Spleen (tissue), 13 donors: ENCODE results near the gene RNASE7. TPM values are rescaled to one million over a fixed set of nuclear protein-coding genes. Genes with fewer than 3 reads are reported as not detected.

Source experiments
- DNase-seq: peaks from one replicate; pipeline ENCODE4 v3.0.0-alpha.2; 2020
- H3K27ac ChIP-seq, 8 donors: fragments of 200-600 bp; sonication (generic) in 7 of 8; 1 replicate in 4 of 8; 2 replicates in 4 of 8; pipeline versions ENCODE4 v1.5.0 to v1.8.0; 2016 to 2021; ENCODE audit warnings: inconsistent platforms in 4 of 8, mild to moderate bottlenecking in 4 of 8, moderate library complexity in 1 of 8
- H3K27me3 ChIP-seq, 7 donors: fragments of 200-600 bp; sonication (generic) in 6 of 7; replicated peaks in 1 of 7; 1 replicate in 4 of 7; 2 replicates in 3 of 7; pipeline versions ENCODE4 v1.5.0 to v1.8.0; 2016 to 2021; ENCODE audit warnings: inconsistent platforms in 3 of 7, mild to moderate bottlenecking in 1 of 7
- H3K36me3 ChIP-seq, 6 donors: fragments of 200-600 bp; sonication (generic) in 5 of 6; 1 replicate in 4 of 6; 2 replicates in 2 of 6; pipeline versions ENCODE4 v1.5.0 to v1.8.0; 2016 to 2021; ENCODE audit warnings: inconsistent platforms in 2 of 6
- H3K4me1 ChIP-seq, 6 donors: fragments of 200-600 bp; sonication (generic) in 5 of 6; 1 replicate in 3 of 6; 2 replicates in 3 of 6; pipeline versions ENCODE4 v1.5.0 to v1.8.0; 2016 to 2021; ENCODE audit warnings: inconsistent platforms in 3 of 6
- H3K4me3 ChIP-seq, 8 donors: fragments of 200-600 bp; sonication (generic) in 7 of 8; 1 replicate in 4 of 8; 2 replicates in 4 of 8; pipeline versions ENCODE4 v1.5.0 to v1.8.0; 2016 to 2021; ENCODE audit warnings: inconsistent platforms in 4 of 8, mild to moderate bottlenecking in 4 of 8, moderate library complexity in 2 of 8
- H3K9me3 ChIP-seq, 8 donors: fragments of 200-600 bp; sonication (generic) in 7 of 8; 1 replicate in 4 of 8; 2 replicates in 4 of 8; pipeline versions ENCODE4 v1.5.0 to v1.8.0; 2016 to 2021; ENCODE audit warnings: inconsistent platforms in 4 of 8
- CTCF ChIP-seq, 11 experiments: fragments of 200-600 bp in 7 of 11; fragments of 450-650 bp in 4 of 11; sonication (generic) in 4 of 11; IDR thresholded peaks in 8 of 11; conservative IDR thresholded peaks in 3 of 11; 1 replicate in 7 of 11; 2 replicates in 4 of 11; pipeline versions ENCODE4 v1.4.0 to v1.8.0; 2016 to 2021; ENCODE audit warnings: antibody characterized with exemption in 11 of 11, inconsistent platforms in 4 of 11, mild to moderate bottlenecking in 1 of 11
- POLR2A ChIP-seq, 3 donors: fragments of 450-650 bp; IDR thresholded peaks; one replicate each; pipeline ENCODE4 v1.5.1; 2017; ENCODE audit warnings: antibody characterized with exemption in 3 of 3, mild to moderate bottlenecking in 1 of 3
- POLR2AphosphoS5 ChIP-seq, 3 donors: sonication (generic); formaldehyde crosslinking; IDR thresholded peaks; one replicate each; pipeline ENCODE4 v1.5.1; 2017; ENCODE audit warnings: antibody characterized with exemption in 3 of 3
- WGBS, 5 donors: extraction: QIAGEN DNeasy Blood & Tissue Kit in 3 of 5; methylation state at CpG; one replicate each; pipeline versions ENCODE4 v1.1.5 to v1.1.7; 2013 to 2018; 5-methylcytosine and 5-hydroxymethylcytosine counted together
- intact Hi-C: fragments of 100-400 bp; cut with DNase I; formaldehyde crosslinking; loops from one replicate; pipeline ENCODE4 v1.15.0; 2023; ENCODE audit warnings: low total_unique reads
- long read RNA-seq, 2 donors: transcript quantifications; one replicate each; lab custom pipeline, GENCODE V29; 2026
- polyA plus RNA-seq, 3 donors: library from polyadenylated mRNA; stranded (reverse); fragments of 200-250 nt; gene quantifications; one replicate each; pipeline ENCODE4 v1.2.1, GENCODE V29; 2013
- total RNA-seq, 7 donors: library from RNA; depleted of rRNA in 3 of 7; stranded (reverse); fragments of >200 nt in 3 of 7; fragmentation: NEBNext Ultra II Directional in 4 of 7; extraction: Animal tissue kit (Norgen Biotek cat#: 25700) in 4 of 7; gene quantifications; one replicate each; pipeline versions ENCODE4 v1.1.0 to v1.2.1, GENCODE V29; 2016 to 2021
- donor health status: healthy with polysubstance abuse.
- donor health status: DM: no; HTN: no; CAD: no; lungs with moderate emphysema.
- donor health status: DM: no; HTN: no; CAD: no.
- donor health status: Bipolar disorder and iron deficiency.
- donor health status: healthy.
- donor health status: DM: no; HTN: no; CAD: no.
- donor health status: DM: yes; HTN: yes; CAD: no.

Gene RNASE7
- total RNA-seq (not detected), polyA plus RNA-seq (not detected)
- long read RNA-seq, donor 1 = 0 reads
- long read RNA-seq, donor 2 = 0 reads

GRCh38 chr14:21041676-21042433 is at the start of gene RNASE7:
Gene RNASE7 (plus strand): TSS chr14:21042362. CDS start chr14:21042993, 631 bp downstream.
- TF ChIP-seq POLR2AphosphoS5 (IDR thresholded peaks at IDR 0.05) (no peak), POLR2A (IDR thresholded peaks at IDR 0.05) (no peak), CTCF (IDR thresholded peaks at IDR 0.05 in 8 of 11, conservative IDR thresholded peaks at IDR 0.05 in 3 of 11) (no peak)
- 64 to 83% (median 68%) methylated on average over 11 of the region's 11 CpGs for WGBS, 5 donors
- no peaks in the 10 kb centered on the region for H3K27me3 ChIP-seq
- intact Hi-C loops = no loop called here
- no peaks in the 10 kb centered on the region for H3K36me3 ChIP-seq
- peak; percentile 20 for DNase-seq
- peak within 1 kb of the TSS in 5 of 8 donors; percentile 52 to 72 (median 59) for H3K27ac ChIP-seq
- H3K4me3 ChIP-seq = no peak within 1 kb of the TSS
- H3K4me1 ChIP-seq = peaks cover 14 to 53% (median 35%) of the 10 kb centered on the region in 6 donors
- no peaks in the 10 kb centered on the region for H3K9me3 ChIP-seq

- DNase-seq = no peak
- TF ChIP-seq CTCF (IDR thresholded peaks at IDR 0.05 in 8 of 11, conservative IDR thresholded peaks at IDR 0.05 in 3 of 11) (no peak), POLR2AphosphoS5 (IDR thresholded peaks at IDR 0.05) (peak in 1 of 3 donors; percentile 17)
- intact Hi-C loops = no loop called here
- Histone ChIP-seq H3K4me3 (no peak overlapping the region), H3K27ac (no peak overlapping the region), H3K9me3 (no peaks in the 10 kb centered on the region), H3K4me1 (peaks cover 1 to 13% (median 8%) of the 10 kb centered on the region in 6 donors), H3K36me3 (peaks cover 2 to 69% (median 60%) of the 10 kb centered on the region in 6 donors), H3K27me3 (no peaks in the 10 kb centered on the region)
- 89 to 96% (median 92%) methylated on average over 14 of the region's 14 CpGs for WGBS, 5 donors
Measured at GRCh38 chr14:20996521-20996920, 45.6 kb upstream of the RNASE7 start.

GRCh38 chr14:20997115-20997514 is 45.0 kb upstream of the RNASE7 start:
- WGBS, 5 donors = 66 to 92% (median 80%) methylated on average over 4 of the region's 4 CpGs
- Histone ChIP-seq H3K4me3 (no peak overlapping the region), H3K36me3 (peaks cover 2 to 63% (median 54%) of the 10 kb centered on the region in 6 donors), H3K9me3 (no peaks in the 10 kb centered on the region), H3K27ac (no peak overlapping the region), H3K4me1 (peaks cover 0 to 7% (median 2%) of the 10 kb centered on the region in 6 donors), H3K27me3 (no peaks in the 10 kb centered on the region)
- TF ChIP-seq POLR2A (IDR thresholded peaks at IDR 0.05) (no peak), CTCF (IDR thresholded peaks at IDR 0.05 in 8 of 11, conservative IDR thresholded peaks at IDR 0.05 in 3 of 11) (no peak), POLR2AphosphoS5 (IDR thresholded peaks at IDR 0.05) (no peak)
- intact Hi-C loops = no loop called here
- DNase-seq = no peak

- H3K27me3 ChIP-seq = no peaks in the 10 kb centered on the region
- no peak overlapping the region for H3K4me3 ChIP-seq
- intact Hi-C loops = no loop called here
- H3K36me3 ChIP-seq = peaks cover 2 to 58% (median 49%) of the 10 kb centered on the region in 6 donors
- no peak overlapping the region for H3K27ac ChIP-seq
- H3K4me1 ChIP-seq = peaks cover 0 to 3% (median 0%) of the 10 kb centered on the region in 6 donors
- H3K9me3 ChIP-seq = no peaks in the 10 kb centered on the region
- WGBS, 5 donors = 70 to 86% (median 83%) methylated on average over 6 of the region's 6 CpGs
- no peak for DNase-seq
- no peak for TF ChIP-seq POLR2A (IDR thresholded peaks at IDR 0.05)
Measured at GRCh38 chr14:20997564-20997963, 44.6 kb upstream of the RNASE7 start.
